Smooth muscle cell of the brain vasculature (primary cell): ENCODE data around the gene MYO5B.
A peak's percentile ranks its signal among the peaks of the same experiment; 100 is the strongest.

Source experiments
- DNase-seq: peaks from one replicate; pipeline ENCODE4 v3.0.0-alpha.2; 2012; ENCODE audit warnings: low read depth, low spot score

Gene MYO5B

DNA sequence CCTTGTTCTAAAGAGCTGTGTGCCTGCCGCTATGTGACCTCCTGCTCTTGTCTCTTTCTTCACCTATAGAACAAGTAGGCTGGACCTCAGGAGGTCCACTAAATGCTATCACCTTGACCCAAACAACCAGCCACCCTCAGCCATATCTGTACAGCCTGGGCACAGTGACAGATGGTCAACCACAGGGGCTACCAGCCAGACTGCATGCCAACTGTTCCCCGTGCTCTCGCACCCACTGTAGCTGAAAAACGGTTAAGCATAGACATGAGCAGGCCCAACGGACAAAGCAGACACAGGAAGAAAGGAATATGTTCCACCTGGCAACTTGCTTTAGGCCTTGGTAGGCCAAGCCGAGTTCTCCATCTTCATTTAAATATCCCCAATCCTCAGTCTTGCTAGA lies 338.5 kb downstream of the MYO5B start:
- no peak for DNase-seq

GRCh38 chr18:49855711-49856415 lies 339.1 kb downstream of the MYO5B start:
- no peak for DNase-seq

DNA sequence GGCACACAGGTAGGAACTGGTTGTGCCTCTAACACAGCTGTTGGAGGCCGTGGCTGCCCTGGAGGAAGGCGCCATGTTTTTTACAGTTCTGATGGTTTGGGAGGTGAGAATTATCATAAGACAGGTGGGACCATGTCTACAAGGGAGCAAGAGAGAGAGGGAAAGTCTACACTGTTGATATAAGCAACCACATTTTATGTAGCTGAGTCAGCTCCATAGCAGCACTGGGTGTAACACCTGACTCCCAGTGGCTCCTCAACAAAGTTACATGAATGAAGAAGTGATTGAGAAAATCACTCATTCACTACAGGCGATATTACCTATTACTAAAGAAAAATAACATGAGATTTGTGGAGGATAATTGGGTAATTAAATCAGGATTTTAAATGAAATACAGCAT lies 340.3 kb downstream of the MYO5B start:
- DNase-seq, result no peak

DNA sequence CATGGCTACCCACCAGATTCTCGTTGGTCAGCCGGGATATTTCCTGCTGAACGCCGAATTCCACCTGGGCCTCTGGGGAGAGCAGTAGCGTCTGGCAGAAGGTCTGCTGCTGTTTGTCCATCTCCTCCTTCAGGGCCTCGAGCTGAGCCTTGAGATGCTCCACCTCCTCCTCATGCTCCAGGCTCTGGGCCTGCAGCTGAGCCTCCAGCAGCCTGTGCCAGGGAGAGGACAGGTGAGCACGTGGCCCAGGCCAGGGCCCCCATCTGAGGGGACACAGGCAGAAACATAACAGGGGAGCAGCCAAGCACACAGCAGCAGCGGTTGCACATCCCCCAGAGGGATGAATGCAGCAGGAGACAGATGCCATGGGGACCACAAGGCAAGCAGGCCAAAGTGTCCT lies 341.5 kb downstream of the MYO5B start:
- DNase-seq, result no peak

GRCh38 chr18:49853011-49853410 lies 341.9 kb downstream of the MYO5B start:
- DNase-seq, result no peak

- DNase-seq, result no peak
These were observed 343.3 kb downstream of the MYO5B start for GRCh38 chr18:49851624-49852023.

DNA sequence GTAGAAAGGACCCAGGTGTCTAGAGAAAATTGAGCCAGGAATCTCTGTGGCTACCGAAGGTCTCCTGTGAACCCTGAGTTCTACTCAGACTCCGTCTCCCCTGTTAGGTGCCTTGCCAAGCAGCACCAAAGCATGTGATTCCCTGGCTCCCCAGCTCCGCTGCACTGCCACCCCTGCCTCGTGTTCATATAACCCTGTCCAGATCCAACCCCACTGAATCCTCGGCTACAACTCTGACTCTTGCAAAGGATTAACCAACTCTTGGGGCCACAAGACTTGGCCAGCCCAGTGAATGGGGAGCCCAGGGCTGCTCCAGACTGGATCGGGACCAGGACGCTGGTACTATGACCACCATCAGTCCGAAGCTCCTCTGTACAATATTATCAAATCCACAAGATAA lies 344.3 kb downstream of the MYO5B start:
- no peak for DNase-seq

DNA sequence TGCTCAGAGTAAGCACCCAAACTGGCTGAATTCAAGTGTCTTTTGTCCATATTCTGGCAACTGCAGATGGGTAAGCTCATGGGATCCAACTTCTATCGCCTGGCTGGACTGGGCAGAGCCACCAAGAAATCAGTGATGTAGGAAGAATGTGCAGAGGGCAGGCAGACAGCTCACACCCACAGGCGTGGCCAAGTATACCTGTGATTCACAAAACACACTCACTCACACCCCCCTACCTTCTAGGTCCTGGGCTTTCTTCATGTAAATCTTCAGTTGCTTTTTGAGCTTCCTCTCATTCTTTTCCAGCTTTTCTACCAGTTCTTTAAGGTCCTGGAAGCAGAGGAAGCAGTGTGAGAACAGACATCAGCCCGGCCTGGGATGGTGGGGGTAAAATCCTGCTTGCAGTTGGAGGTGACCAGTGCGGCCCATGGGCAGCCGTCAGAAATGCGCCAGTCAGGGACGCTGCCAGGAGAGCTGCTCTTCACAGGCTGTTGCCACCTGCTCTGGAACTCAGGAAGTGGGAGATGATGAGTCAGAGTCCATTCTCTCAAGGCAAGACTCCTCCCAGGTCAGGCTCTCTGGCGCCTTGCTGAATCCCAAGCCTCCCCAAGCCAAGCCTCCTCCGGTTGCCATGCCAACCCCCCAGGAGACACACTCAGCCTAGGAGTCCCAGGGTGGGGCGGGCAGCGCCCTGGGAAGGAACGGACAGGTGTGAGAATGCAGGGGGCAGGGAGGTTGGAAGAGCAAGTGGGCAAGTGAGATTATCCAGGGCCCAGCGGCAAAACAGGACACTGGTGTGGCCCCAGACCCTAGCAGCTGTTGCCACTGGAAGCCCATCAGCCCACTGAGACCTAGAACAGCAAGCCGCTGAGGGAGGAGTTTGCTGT lies 345.4 kb downstream of the MYO5B start:
- DNase-seq, result peak; percentile 36

GRCh38 chr18:49848115-49848514 lies 346.8 kb downstream of the MYO5B start:
- no peak for DNase-seq

GRCh38 chr18:49847524-49847923 lies 347.4 kb downstream of the MYO5B start:
- DNase-seq, result no peak

DNA sequence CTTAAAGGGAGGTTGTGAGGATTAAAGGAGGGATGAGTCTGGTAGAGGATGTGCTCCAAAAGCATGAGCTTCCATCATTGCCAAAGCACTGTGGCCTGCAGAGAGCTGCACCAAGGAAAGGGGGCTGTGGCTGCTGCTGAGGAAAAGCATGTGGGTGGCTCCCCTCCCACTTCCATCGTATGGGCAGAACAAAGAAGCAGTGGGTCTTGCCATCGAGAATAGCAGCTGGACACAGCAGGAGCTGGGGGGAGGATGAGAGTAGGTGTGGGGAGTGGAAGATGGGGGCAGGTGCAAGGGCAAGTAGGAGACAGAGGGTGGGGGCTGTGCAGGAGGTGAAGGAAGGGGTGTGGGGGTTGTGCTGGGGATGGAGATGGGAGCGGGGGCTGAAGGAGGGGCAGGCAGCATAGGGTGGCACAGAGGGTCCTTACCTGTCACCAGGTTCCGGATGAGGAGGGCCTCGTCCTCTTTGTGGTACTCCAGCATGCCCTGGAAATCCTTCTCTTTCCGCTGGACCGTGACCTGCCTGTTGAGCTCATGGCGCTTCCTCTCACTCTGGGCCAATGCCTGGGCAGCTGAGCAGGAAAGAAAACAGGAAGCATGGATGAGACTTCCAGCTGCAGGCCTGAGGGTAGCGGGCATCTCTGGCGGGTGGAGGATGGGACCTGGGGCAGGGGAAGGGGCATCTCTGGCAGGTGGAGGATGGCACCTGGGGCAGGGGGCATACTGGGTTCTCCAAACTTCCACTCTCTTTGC lies 348.1 kb downstream of the MYO5B start:
- no peak for DNase-seq

GRCh38 chr18:49846361-49846662 lies 348.6 kb downstream of the MYO5B start:
- no peak for DNase-seq

- DNase-seq, result no peak
These were observed 349.2 kb downstream of the MYO5B start for GRCh38 chr18:49845629-49846360.

GRCh38 chr18:49844903-49845302 lies 350.0 kb downstream of the MYO5B start:
- no peak for DNase-seq

DNA sequence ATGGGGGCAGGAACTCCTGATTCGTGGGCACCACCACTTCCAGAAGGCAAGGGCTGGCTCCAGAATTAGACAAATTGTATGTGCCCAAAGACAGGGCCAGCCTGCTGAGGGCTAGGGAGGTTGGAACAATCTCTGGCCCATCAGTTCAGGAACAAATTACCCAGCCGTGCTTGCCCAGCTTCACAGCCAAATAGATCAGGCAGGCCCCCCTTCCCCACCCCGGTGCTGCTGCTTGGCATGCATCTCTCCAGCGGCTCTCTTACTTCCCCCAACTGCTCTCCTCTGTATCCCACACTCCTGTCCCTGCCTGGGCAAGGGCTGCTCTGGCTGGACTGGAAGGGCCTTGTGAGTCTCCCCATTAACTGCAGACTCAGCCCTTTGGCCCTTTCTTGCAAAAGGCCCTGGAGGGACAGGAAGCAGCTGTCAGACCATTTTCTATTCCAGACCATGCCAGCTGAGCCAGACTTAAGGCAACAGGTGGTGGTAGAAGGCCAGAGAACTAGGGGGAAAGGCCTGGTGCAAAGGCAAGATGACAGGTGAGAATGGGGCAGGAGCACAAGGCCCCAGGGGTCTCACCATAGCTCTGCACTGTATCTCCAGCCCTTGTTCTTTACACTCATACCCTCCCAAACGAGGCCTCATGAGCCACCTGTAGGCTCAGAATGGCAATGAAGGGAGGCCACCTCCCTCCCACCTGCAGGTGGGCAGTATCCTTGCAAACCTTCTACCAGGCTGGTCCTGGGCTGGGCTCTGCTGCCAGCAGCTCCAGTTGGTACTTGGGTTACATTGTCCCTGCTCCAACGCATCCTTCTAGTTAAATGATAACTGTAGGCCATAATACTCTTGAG lies 350.9 kb downstream of the MYO5B start:
- DNase-seq, result no peak

DNA sequence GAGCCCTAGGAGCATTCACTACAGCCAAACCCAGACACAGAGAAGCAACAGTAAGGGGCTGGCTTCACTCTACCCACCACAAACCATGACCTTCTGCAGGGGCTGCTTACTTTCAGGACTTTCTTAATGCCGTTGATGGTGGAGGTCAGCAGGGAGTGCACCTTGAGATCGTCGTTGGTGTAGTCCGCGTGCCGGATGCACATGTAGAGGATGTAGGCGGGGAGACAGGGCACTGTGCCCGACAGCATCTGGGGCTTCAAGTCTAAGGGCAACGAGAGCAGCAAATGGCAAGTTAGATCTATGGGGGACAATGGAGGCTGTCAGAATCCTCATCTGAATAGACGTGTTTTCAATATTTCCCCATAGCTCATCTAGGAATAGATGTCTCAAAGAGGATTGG lies 351.8 kb downstream of the MYO5B start:
- no peak for DNase-seq

DNA sequence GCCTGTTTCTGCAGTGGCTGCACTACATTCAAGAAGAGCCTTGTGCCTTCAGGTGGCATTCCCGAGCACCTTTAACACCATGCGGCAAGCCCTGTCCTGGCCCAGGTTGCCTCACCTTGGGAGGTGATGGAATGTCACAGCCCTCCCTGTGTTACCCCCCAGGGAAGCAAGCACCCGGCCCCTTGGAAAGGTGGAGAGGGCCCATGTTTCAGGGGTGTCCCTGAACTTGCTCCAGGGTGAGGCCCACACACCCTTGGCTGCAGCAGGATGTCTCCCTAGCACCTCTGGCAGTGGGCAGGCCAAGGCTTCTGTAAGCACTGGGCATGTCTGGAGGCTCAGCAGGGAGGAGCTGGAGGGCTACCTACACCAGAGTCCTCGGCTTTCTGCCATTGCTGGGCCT lies 352.3 kb downstream of the MYO5B start:
- DNase-seq, result no peak

- no peak for DNase-seq
These were observed 353.4 kb downstream of the MYO5B start for GRCh38 chr18:49841236-49842217.

- DNase-seq, result no peak
These were observed 355.9 kb downstream of the MYO5B start for GRCh38 chr18:49839012-49839411.

GRCh38 chr18:49838381-49838780 lies 356.6 kb downstream of the MYO5B start:
- no peak for DNase-seq
